NCI-H2107 treated with DMSO at 0.1 percent for 48 hours (cell line): ENCODE results near the gene MRPL48.
"Not testable (repeated sequence)": the region's sequence is repeated elsewhere in the genome, so short reads cannot be mapped to it uniquely, and the experiment has no call there.

Experiments
- DNase-seq: peaks from one replicate; lab custom pipeline; 2025; ENCODE audit not compliant: unreplicated experiment; lab: John Stamatoyannopoulos, UW

MRPL48 gene

DNA sequence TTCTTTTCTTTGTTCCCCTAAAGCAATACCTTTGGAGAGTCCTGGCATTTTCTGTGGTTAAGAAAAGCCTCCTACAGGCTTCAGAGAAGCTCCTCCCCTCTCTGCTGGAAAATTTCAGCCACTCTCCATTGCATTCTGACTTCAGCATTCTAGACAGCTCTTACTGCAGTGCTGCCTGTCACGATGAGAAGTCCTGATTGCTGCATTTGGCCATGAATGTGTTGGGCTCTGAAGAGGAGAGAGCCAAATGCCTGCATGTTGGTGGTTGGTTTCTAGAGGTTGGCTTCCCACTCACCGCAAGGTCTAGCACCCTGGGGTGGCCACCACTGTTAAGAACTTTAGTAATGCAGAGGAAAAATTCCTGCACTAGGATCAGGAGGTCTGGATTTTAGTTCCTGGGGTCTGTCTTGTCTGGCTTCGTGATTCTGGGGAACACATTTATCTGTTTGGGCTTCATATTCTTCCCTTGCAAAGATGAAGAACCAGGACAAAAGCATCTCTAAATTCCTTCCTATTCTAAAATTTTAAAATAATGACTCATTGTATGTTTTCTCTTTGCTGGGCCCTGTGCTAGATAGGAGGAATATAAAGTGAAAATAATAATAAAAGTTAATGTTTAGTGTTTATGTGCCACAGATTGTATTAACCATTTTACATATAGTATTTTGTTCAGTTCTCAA is 50.9 kb downstream of the MRPL48 start:
- peak; percentile 5 for DNase-seq

DNA sequence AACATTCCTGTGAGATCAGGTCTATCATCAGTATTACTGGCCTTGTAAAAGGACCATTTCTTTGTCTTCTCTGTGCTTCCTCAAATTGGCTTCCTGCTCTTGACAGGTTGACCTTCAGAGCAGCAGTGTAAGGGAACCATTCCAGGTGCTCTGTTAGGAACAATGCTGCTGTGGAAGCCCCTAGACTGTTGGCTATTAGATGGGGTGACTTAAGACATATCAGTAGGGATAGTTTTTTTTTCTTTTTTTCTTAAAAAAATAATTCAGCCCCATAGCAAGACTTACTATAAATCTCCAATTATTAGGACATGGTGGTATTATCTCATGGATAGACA is 51.4 kb downstream of the MRPL48 start:
- no peak for DNase-seq

DNA sequence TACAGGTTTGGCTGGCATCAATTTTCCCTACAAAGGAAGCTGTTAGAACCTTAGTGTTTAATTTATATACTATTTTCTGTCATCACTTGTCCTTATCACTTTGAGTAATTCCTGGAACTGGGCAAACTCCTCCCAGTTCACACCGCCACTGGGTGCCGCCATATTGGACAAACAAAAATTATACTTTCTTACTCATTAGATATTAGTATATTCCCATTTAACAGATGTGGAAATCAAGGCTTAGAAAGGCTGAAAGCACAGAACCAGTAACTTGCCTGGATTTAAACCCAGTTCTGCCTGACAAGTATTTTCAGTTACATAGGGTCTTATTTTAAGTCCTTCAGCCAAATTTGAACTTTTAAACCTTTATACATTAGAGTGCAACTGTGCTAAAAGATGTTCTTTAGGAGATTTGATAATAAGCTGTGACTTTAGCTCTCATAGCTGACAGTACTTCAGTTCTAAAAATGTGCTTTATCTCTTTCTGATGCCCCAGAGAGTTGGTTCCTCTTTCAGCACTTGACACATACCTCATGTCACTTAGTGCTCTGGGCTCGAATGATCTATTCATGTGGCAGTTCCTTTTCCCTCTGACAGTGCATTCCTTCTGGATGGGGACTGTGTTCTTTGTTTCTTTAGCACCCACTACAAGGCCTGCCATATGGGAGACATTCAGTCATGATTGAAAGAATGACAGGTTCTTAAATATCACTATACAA is 63.5 kb downstream of the MRPL48 start:
- DNase-seq = no peak

DNA sequence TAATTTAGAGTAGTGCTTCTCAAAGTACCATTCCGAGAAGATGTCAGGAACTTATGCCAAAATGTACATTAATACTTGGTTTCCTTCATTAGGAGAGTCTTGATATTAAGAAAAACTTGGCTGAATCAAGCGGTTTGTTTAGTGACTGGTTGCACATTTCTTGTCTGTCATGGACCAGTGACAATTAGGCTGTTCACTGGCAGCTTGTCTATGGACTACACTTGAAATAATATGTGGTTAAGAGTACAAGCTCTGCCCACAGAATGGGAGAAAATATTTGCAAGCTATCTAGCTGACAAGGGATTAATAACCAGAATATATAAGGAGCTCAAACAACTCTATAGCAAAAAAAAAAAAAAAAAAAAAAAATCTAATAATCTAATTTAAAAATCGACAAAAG is 64.4 kb downstream of the MRPL48 start:
- no peak for DNase-seq

DNA sequence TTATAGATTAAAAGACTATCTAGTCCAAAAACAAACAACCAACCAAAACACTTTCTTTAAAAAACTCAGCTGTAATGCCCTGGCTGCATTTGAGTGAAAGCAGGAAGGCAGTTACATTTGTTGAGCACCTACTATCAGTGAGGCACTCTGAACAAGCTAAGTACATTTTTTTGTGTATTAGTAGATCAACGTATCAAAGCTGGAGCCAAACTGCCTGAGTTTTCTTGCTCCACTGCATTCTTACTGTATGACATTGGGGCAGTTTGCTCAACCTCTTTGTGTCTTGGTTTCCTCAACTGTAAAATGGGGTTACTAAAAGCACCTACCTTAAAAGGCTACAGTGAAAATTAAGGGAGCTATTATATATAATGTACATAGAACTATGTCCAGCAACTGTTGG is 67.0 kb downstream of the MRPL48 start:
- no peak for DNase-seq

DNA sequence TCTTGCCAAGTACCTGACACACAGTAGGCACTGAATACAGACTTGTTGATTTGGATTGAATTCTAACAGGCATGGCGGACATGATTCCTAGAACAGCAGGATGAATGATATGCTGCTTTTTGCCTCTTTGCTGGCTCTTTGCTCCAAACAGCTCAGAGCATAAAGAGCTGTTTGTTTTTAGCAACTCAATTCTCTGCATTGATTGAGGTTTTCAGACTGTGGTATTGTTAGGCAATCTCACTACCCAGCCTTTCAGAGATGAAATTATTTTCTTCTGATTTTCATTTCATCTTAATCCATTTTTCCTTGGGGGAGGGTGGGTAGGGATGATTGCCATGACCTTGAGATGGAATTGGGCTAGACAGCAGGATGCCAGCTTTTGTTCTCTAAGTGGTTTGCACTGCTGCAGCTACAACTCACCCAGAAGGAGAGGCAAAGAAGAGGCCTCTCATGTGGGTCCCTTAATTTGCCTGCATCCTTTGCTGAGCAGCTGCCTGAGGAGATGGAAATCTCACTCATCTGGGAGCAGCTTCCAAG is 68.4 kb downstream of the MRPL48 start:
- DNase-seq = peak; percentile 59

DNA sequence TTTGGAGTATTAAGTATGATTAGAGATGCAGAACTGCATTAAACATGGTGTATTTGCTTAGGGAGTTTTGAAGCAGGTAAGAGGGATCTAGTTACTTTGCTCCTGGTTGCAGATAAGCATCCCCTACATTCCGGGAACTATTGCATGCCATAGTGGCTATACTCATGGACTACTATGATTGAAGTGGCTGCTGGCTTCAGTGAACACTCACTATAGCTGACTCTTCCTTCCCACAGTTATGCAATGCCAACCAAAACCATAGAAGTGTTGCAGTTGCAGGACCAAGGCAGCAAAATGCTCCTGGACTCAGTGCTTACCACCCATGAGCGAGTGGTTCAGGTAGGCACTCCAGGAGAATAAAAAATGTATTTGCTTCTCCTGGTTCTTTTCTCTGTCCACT is 72.0 kb downstream of the MRPL48 start:
- no peak for DNase-seq

DNA sequence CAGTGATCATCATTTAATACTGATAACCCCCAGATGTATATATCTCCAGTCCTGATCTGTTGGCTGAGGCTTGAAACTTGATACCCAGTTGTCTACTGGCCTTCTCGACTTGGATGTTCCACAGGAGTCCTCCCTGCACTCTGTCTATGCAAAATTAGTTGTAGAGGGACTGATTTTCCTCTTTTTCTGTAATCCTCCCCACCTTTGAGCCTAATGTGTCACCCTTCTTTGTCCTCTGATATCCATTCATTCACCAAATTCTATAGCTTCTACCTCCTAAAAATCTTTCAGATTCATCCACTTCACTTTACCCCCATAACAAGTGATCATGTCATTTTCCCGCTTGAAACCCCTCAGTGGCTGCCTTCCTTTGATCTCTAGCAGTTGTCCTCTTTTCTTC is 72.5 kb downstream of the MRPL48 start:
- no peak for DNase-seq

DNA sequence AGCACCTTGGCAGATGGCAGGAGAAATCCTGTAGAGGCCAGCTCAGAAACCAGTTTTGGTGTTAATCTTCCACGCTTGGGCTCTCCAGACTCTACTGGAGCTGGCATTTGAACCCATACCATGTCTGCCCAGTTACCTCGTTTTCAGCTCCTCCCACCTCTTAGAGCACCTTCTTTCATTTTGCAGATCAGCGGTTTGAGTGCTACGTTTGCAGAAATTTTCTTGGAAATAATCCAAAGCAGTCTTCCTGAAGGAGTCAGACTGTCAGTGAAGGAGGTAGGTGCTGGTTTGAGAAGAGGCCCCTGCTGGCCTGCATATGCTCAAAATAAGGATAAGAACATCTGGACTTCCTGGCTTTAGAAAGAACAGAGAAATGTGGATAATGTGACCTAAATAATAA is 75.3 kb downstream of the MRPL48 start:
- DNase-seq = no peak

DNA sequence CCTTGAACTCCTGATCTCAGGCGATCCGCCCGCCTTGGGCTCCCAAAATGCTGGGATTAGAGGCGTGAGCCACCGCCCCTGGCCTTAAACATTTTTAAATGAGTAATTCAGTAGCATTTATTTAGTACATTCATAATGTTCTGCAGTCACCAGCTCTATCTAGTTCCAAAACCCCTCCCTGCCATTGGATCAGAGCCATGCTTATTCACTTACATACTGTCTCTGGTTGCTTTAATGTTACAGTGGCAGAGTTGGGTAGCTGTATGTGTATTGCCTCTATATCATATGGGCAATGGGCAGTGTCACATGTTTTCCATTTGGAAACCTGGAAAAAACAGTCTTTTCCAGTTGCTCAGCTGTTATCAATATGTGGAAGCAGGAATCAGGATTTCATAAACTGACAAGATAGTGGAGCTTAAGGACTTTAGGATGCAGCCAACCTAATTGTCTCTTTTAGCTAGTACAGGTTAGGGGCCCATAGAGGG is 78.5 kb downstream of the MRPL48 start:
- DNase-seq = no peak

DNA sequence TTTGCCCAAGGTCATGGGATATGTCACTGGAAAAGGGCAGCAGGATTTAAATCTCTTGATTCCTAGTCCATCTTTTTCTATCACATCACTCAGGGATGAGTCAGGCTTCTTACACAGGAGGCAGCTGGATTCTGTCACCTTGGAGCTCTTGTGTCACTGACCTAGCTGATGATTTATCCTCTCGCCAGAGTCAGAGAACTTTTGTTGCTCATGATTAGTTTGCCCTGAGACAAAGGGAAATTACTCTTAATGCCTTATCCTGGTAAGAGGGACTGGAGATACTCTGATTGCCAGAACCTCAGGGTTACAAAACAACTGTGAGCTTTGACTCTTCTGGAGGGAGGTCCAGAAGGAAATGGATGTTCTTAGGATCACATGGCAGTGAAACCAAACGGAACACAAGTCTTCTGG is 78.9 kb downstream of the MRPL48 start:
- DNase-seq = no peak

DNA sequence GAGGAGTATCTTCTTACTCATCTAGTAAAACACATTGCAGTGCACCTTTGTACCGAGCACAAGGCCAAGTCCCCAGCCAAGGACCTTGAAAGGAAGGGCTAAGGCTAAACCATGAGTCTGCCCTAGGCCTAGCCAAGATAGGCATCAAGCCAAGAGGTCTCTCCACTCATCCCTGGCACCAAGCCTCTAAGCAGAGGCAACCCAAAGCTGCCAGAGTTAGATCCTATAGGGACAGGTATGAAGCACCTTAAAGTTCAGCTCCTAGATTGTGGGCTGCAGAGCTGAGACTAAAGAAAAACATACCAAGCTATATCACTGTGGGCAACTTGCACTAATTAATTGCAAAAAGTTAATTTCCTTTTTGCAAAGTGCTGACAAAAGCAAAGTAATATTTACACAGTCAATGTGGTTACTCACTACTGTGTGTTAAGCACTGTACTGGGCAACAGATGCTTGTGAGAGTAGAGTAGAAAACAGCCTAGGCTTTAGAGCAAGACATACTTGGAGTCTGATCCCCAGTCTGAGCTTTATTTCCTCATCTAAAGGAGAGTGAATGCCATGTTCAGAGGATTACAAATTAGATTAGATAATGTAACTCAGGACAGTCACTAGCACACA is 81.8 kb downstream of the MRPL48 start:
- DNase-seq = no peak

DNA sequence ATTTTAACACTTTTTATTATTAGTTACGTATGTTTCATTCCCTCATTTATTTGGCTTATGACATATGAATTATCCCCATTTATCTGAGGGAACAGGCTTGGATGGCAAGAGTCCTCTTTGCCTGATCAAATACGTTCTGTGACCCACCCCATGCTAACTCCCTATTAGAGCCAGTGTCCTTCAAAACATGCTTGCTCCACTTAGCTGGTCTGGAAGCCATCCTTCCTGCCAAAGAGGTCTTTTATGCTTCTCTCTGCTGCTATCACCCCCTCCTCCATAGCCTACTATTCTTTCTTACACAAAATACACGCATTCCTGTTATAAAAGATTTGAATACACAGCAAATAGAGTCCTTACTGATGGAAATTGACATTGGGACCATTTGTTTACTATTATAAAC is 82.6 kb downstream of the MRPL48 start:
- no peak for DNase-seq

DNA sequence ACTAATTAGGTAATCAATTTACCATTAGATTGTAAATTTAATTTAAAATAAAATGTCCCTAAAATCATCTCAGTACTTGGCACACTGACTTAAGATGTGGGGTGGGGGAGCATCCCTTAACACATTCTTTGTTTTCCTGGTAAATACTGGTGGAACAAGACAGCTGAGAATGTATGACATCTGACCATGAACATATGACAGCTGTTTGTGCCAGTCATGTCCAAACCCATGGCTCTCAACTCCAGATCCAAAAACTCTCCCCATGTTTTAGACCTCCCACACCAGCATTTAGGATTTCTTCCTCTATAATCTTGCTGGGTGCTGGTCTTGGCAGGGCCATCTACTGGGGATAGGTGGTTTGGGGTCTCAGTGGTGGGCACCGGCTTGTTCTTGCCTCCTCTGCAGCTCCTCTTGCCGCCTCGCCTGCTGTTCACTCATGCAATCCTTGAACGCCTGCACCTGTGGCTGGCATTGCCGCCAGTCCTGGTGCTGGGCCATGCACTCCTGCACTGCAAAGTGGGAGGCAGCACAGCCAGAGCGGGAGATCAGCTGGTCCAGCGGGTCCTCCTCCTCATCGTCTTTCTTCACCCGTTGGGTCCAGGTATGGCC is 85.2 kb downstream of the MRPL48 start:
- no peak for DNase-seq

DNA sequence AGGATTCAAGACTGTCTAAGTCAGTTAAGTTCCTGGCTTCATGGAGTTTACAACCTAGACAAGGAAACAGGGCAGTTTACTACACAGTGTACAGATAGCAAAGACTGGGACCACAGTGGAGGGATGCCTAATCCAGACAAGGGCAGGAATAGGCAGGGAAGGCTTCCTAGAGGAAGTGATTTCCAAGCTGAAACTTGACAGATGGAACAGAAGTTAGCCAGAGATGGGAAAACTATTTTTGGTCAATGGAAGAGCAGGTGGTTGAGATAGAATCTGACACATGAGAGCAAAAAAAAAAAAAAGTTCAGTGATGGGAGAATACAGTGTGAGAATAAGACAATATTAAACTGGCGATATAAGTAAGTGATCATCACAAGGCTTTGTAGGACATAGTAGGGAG is 87.7 kb downstream of the MRPL48 start:
- DNase-seq = no peak

DNA sequence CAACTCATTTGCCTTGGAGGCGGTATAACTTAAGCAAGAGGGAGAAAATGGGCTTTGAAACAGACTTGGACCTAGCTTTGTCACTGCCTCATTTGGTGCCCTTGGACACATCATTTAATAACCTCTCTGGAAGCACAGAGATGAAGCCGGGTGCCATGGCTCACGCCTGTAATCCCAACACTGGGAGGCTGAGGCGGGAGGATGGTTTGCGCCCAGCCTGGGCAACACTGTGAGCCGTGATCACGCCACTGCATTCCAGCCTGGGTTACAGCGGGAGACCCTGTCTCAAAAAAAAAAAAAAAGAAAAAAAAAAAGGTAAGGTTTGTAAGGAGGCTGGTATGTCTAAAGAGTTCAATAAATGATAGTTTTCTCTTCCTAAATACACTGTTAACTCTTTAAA is 88.2 kb downstream of the MRPL48 start:
- DNase-seq = no peak

DNA sequence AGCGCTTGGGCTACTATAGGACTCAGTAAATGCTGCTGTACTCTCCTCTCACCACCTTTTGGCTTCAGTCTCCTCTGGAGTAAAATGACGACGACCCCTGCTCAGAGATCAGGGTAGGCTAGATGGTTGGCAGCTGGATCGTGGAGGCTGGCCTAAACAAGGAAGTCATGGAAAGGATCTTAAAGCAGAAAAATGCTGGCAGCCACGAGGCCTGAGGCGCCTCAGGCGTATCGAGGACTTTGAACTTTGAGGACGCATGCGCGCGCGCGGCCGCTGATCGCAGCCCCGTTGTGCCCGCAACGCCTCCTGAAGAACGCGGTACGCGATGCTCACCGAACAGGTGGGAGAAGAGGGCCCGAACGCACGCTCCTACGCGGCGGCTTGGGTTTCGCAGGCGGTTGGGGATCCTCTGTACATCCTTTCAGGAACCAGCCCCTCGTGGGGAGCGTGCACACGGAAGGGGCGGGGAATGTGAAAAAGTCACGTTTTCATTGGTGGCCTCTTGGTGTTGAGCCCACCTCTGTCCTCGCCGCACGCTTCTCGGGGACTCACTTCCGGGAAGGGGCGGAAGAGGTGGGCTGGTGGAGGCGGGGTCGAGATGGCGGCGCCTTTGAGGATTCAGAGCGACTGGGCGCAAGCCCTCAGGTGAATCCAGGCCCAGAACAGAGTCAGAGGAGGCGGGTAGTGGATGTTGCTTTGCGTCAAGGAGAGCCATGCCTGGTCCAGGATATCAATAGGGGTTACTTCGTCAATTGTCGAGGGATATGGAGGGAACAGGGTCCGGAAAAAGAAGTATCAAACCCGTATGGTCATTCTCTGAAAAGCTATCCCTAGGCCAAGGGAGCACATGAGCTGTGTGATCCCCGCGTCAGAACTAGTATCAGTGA is 89.0 kb downstream of the MRPL48 start, which contains the start of the genes COA4 and PAAF1:
Gene COA4 (minus strand): TSS at position 423 of the 887 bp plus-strand sequence. CDS start 3,468 bp downstream, outside the sequence.
Gene PAAF1 (plus strand): TSS at position 576 of the 887 bp plus-strand sequence. CDS start 23 bp downstream, at position 599.
- peak; percentile 94 for DNase-seq

DNA sequence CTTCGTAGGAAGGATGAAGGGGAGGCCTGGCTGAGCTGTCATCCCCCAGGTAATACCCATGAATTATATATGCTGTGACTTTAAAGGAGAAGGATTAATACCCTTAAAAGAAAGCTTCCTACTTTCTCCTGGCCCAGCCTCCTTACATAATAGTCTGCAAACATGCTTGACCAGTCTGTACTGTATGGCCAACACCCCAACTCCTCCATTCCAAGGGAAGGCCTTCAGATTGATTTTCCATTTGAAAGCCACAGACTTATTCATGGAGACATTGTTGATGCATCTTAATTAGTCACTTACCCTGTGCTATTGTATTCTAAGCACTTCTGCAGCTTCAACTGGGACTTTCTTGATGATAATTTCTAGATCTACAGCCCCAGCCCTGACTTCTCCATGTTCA is 91.1 kb downstream of the MRPL48 start:
- DNase-seq = no peak

DNA sequence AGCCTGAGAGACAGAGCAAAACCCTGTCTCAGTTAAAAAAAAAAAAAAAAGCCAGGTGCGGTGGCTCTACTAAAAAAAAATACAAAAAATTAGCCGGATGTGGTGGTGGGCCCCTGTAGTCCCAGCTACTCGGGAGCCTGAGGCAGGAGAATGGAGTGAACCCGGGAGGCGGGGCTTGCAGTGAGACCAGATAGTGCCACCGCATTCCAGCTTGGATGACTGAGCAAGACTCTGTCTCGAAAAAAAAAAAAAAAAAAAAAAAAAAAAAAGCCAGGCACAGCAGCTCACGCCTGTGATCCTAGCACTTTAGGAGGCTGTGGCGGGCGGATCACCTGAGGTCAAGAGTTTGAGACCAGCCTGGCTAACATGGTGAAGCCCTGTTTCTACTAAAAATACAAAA is 92.8 kb downstream of the MRPL48 start:
- DNase-seq = not testable (repeated sequence)

DNA sequence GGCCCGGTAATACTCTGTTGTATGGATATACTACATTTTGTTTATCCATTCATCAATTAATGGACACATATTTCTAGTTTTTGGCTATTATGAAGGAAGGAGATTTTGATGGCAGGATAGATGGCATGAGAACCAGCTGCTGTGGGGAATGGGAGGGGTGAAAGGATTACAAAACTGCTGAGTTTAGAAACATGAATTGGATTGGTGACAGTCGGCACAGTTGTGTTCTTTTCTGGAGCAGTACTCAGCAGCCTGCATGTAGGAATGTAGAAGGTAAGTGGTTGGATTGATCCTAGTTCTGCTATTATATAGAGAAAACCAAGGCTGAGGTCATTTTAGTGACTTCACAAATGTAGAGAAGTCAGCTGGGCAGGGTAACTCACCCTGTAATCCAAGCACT is 96.2 kb downstream of the MRPL48 start:
- no peak for DNase-seq
